ENCODE data around the gene KCNMB2.

GRCh38 chr3:178827285-178827856 is 291.1 kb downstream of the KCNMB2 start:
- TF ChIP-seq CTCF (IDR thresholded peaks at IDR 0.05) (no peak), POLR2A (IDR thresholded peaks at IDR 0.05) (no peak), POLR2AphosphoS5 (IDR thresholded peaks at IDR 0.05) (no peak)

All from transverse colon (tissue), 4 donors.